GM18870 (cell line): Measurements from ENCODE around the gene CTNNA2.

ENCODE experiments used
- ATAC-seq: cut with Tn5 transposase; IDR thresholded peaks from one replicate; pipeline ENCODE4 v1.9.1; 2021; ENCODE audit warnings: moderate library complexity; ENCODE audit not compliant: unreplicated experiment

CTNNA2 gene

GRCh38 chr2:79975791-79976565, 463.1 kb downstream of the CTNNA2 start:
- ATAC-seq: no peak

- no peak for ATAC-seq
Observed at GRCh38 chr2:79977792-79978191, 464.9 kb downstream of the CTNNA2 start.

GRCh38 chr2:79980116-79980515, 467.3 kb downstream of the CTNNA2 start:
- ATAC-seq: no peak

GRCh38 chr2:79980816-79981215, 468.0 kb downstream of the CTNNA2 start:
- no peak for ATAC-seq

GRCh38 chr2:79981316-79981715, 468.5 kb downstream of the CTNNA2 start:
- ATAC-seq: no peak

GRCh38 chr2:79982445-79982844, 469.6 kb downstream of the CTNNA2 start:
- no peak for ATAC-seq

GRCh38 chr2:79984476-79984875, 471.6 kb downstream of the CTNNA2 start:
- ATAC-seq: no peak

- ATAC-seq: no peak
Observed at GRCh38 chr2:79985145-79985544, 472.3 kb downstream of the CTNNA2 start.

- ATAC-seq: no peak
Observed at GRCh38 chr2:79985571-79985970, 472.7 kb downstream of the CTNNA2 start.

GRCh38 chr2:79993144-79993543, 480.3 kb downstream of the CTNNA2 start:
- ATAC-seq: no peak

- no peak for ATAC-seq
Observed at GRCh38 chr2:79994161-79994560, 481.3 kb downstream of the CTNNA2 start.

GRCh38 chr2:79994965-79995364, 482.1 kb downstream of the CTNNA2 start:
- ATAC-seq: no peak

GRCh38 chr2:79996709-79997108, 483.9 kb downstream of the CTNNA2 start:
- no peak for ATAC-seq

- ATAC-seq: no peak
Observed at GRCh38 chr2:80001701-80002101, 488.9 kb downstream of the CTNNA2 start.

GRCh38 chr2:80002112-80002511, 489.3 kb downstream of the CTNNA2 start:
- no peak for ATAC-seq

- no peak for ATAC-seq
Observed at GRCh38 chr2:80002568-80003157, 489.8 kb downstream of the CTNNA2 start.

GRCh38 chr2:80007777-80008503, 495.1 kb downstream of the CTNNA2 start:
- no peak for ATAC-seq

- no peak for ATAC-seq
Observed at GRCh38 chr2:80008596-80008995, 495.7 kb downstream of the CTNNA2 start.

GRCh38 chr2:80009211-80009610, 496.4 kb downstream of the CTNNA2 start:
- ATAC-seq: no peak

- no peak for ATAC-seq
Observed at GRCh38 chr2:80012061-80012460, 499.2 kb downstream of the CTNNA2 start.

- no peak for ATAC-seq
Observed at GRCh38 chr2:80014637-80015036, 501.8 kb downstream of the CTNNA2 start.

GRCh38 chr2:80016171-80016570, 503.3 kb downstream of the CTNNA2 start:
- ATAC-seq: no peak
